ENCODE results near the gene C18orf32. TPM values are rescaled to one million over a fixed set of nuclear protein-coding genes. Genes with fewer than 3 reads are reported as not detected.

C18orf32 gene
- total and polyA plus RNA-seq, 5 experiments from 2014 or later, result 43.3 to 82.2 (median 64.3) TPM

- POLR2A ChIA-PET, result no interaction called here
- no peak overlapping the region for H3K27ac Mint-ChIP-seq
- H3K9me3 Mint-ChIP-seq, result no peaks in the 10 kb centered on the region
- H3K4me1 Mint-ChIP-seq, result peaks cover 9 to 17% (median 13%) of the 10 kb centered on the region in 4 donors
- H3K27me3 Mint-ChIP-seq, result no peaks in the 10 kb centered on the region
- DNase-seq, result no peak
- no peak for ATAC-seq
- no peak overlapping the region for H3K4me3 Mint-ChIP-seq
- H3K36me3 Mint-ChIP-seq, result peaks cover 5 to 36% (median 33%) of the 10 kb centered on the region in 3 donors
Measured at GRCh38 chr18:49431165-49431962, 55.7 kb downstream of the C18orf32 start.

Other genes starting within 250 kb of the C18orf32 start
- gene DYM, start 26.6 kb downstream of the C18orf32 start, total RNA-seq, result 10 to 100 TPM; 55.9 to 63.5 TPM
- gene DYM, start 26.6 kb downstream of the C18orf32 start, polyA plus RNA-seq, result 10 to 100 TPM; 26.6 to 35.6 (median 33.5) TPM
- 1,000 to 10,000 TPM; 2,176 to 2,255 TPM for gene RPL17, start 5.2 kb upstream of the C18orf32 start, total RNA-seq
- 1,000 to 10,000 TPM; 2,216 to 2,427 (median 2,221) TPM for gene RPL17, start 5.2 kb upstream of the C18orf32 start, polyA plus RNA-seq
- gene LIPG, start 74.8 kb upstream of the C18orf32 start, total RNA-seq, result not detected
- not detected for gene LIPG, start 74.8 kb upstream of the C18orf32 start, polyA plus RNA-seq

Data from naive thymus-derived CD8-positive, alpha-beta T cell (primary cell).